C1 segment of cervical spinal cord (tissue), 14 donors: Measurements from ENCODE around the gene TCERG1L.
"Not testable (repeated sequence)": the region's sequence is repeated elsewhere in the genome, so short reads cannot be mapped to it uniquely, and the experiment has no call there.

Experiments
- DNase-seq, 14 donors: peaks; one replicate each; lab custom pipeline; 2025; lab: John Stamatoyannopoulos, UW

Gene TCERG1L

DNA sequence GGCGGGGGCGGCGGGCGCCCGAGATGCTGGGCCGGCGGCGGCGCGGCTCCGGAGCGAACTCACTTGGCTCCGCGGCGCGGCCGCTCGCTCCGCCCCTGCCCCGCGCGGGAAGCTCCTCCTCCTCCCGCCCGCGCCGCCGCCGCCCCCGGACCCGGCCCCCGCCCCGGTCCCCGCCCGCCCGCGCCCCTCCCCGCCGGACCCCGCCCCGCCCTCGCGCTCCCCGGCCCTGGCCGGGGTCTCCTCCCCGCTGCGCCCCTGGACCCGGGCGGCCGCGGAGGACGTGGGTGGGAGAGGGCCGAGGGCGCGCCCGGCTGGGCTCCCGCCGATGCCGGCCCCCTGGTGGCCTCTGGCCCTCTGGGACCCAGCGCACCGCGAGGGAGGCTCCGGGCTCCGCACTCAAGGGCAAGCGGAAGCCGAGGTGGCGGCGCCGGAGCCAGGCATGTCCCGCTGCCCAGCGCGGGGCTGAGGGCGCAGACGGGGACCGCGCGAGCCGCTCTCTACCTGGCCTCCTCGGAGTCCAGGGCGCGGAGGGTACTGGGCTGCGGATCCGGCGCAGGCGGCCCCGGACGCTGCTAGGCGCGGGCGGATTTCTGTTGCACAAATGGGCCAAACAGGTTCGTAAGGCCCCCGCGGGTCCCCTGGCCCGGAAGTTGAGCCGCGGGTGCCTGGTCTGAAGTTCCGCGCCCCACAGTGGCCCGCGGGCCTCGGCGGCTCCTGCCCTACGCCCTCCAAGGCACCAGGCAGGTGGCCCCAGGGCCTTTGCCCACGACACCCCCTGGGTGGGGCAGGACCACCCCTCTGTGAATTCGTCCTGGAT lies at the start of gene TCERG1L:
TCERG1L (minus strand) TSS at position 61 of the 817 bp plus-strand sequence. CDS start 86 bp downstream, outside the sequence.
- DNase-seq, result no peak

GRCh38 chr10:131358741-131359442 lies 47.4 kb upstream of the TCERG1L start:
- DNase-seq, result no peak

GRCh38 chr10:131356442-131356841 lies 44.9 kb upstream of the TCERG1L start:
- DNase-seq, result no peak

- DNase-seq, result no peak
These were observed 44.4 kb upstream of the TCERG1L start for GRCh38 chr10:131355881-131356280.

DNA sequence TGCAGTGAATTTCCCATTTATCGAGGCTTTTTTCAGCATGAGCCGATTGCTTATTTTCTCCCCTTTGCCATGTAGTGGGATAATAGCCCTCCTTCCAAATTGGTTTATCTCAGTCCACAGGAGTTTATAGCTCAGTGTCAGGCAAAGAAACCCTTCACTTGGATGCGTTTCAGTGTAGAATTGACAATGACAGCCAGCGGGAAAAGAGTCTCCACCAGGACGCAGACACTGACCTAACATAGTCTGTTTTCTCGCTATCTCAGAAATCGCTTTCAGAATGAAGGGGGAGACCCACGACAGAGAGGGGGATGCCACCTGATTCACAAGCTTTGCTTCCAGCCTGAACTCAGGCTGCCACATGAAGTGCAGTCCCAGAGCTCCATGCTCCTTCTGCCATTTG lies 43.5 kb upstream of the TCERG1L start:
- DNase-seq, result no peak

GRCh38 chr10:131354380-131354779 lies 42.9 kb upstream of the TCERG1L start:
- no peak for DNase-seq

- no peak for DNase-seq
These were observed 41.3 kb upstream of the TCERG1L start for GRCh38 chr10:131352765-131353290.

DNA sequence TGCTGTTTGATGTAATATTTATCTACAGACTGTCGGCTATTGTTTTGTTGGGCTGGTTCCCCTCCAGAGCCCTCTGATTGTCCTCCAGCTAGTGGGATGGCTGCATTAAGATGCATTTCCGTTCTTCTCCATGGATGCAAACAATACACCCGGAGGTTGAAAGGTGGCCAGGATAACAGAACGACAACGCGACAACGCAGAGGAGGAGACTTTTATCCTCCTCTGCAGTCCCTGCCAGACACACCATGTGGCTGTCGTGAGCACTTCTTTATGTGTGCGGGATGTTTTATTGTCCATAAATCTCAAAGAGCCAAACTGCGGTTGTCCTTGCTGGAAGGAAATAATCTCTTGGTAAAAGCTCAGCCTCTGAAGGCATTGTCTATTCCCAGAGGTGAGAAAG lies 39.1 kb upstream of the TCERG1L start:
- no peak for DNase-seq

GRCh38 chr10:131350245-131350644 lies 38.7 kb upstream of the TCERG1L start:
- DNase-seq, result no peak

GRCh38 chr10:131346456-131346855 lies 34.9 kb upstream of the TCERG1L start:
- no peak for DNase-seq

- no peak for DNase-seq
These were observed 34.2 kb upstream of the TCERG1L start for GRCh38 chr10:131345691-131346090.

DNA sequence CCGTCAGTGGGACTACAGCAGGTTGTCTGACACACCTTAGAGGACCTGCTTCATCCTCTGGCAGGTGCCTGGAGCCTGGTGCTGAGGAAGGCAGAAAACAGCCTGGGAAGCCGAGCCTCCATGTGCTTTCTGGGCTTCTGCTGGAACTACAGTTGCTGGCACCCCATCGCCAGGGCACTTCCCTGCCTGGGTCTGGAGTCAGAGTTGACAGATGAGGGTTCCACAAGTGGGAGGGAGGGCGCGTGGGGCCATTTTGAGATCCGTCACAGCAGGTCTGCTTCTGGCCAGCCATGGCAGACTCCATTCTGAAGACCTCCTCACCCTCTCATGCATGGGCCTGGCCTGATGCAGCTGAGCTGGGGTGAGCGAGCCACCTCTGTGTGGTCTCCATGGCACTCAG lies 33.2 kb upstream of the TCERG1L start:
- DNase-seq, result no peak

GRCh38 chr10:131337741-131338140 lies 26.2 kb upstream of the TCERG1L start:
- no peak for DNase-seq

DNA sequence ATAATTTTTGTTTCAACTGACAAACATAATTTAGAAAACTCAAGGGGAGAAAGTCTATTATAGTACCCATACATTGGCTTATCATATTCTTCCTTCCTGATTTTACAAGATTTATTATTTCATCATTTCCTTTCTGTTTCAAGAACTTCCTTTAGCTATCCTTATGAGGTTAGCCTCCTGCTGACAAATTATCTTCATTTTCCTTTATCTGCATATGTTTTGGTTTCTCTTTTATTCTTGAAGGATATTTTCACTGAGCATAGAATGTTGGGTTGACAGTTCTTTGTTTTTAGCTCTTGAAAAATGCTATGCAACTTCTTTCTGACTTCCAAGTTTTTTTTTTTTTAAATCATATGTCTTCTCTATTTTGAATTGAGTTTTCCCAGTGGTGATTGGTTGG lies 21.3 kb upstream of the TCERG1L start:
- no peak for DNase-seq

- no peak for DNase-seq
These were observed 12.4 kb upstream of the TCERG1L start for GRCh38 chr10:131323880-131324279.

DNA sequence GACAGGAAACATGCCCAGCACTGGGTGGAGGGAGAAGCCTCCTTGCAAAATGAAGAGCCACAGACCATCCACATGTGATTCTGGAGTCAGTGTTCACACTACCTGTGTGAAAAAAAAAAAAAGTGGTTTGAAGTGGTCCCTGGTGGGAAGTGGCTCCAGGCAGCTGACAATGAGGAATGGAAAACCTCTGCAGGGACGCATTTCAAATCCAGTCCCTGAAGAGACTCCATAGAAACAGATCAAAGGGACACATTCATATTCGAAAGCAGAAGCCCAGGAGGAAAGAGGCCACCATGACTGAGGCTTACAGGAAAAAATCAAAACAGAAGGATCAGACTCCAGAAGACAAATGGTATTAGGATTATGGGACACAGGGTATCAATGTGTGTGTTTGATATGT lies 11.5 kb upstream of the TCERG1L start:
- DNase-seq, result no peak

DNA sequence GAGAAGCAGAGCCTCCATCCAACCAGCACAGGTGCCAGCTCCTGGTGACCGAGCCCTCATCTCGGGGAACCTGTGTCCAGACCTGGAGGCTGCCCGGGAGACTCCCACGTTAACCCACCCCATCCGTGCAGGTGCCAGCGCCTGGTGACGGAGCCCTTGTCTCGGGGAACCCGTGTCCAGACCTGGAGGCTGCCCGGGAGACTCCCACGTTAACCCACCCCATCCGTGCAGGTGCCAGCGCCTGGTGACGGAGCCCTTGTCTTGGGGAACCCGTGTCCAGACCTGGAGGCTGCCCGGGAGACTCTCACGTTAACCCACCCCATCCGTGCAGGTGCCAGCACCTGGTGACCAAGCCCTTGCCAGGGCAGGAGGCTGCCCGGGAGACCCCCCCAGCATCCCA lies 11.1 kb upstream of the TCERG1L start:
- DNase-seq, result not testable (repeated sequence)

DNA sequence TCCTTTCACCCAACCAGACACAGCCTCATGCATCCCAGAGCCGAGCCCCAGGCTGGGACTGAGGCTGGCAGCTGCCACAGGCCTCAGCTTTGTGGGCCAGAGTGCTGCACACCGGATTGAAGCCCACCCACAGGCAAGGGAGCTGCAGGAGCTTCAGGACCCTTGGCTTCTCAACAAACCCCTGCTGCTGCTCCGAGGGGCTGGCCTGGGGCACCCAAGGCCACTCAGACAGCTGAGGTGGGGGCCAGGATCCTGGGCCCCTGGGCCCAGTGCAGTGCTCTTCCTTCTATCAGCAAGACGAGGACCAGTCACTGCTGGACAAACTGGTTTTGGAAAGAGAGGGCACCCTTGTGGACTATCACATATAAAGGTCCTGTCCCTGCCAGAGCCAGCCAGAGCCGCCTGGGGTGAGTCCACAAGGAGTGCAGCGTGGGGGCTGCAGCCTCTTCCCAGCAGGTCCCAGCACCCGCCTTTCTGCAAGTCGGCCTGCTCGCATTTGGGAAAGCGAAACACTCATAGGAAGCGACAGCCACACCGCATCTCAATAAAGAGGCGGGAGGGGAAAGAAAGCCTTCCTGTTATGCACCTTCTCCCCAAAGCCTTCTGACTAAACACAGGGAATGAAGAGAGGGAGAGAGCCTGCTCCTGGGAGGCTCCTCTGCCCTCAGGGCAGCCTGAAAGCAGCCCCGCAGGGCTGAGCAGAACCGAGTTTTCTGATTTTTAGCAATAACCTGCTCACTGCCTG lies 9.5 kb upstream of the TCERG1L start:
- DNase-seq, result no peak

- no peak for DNase-seq
These were observed 7.3 kb upstream of the TCERG1L start for GRCh38 chr10:131318814-131319213.

DNA sequence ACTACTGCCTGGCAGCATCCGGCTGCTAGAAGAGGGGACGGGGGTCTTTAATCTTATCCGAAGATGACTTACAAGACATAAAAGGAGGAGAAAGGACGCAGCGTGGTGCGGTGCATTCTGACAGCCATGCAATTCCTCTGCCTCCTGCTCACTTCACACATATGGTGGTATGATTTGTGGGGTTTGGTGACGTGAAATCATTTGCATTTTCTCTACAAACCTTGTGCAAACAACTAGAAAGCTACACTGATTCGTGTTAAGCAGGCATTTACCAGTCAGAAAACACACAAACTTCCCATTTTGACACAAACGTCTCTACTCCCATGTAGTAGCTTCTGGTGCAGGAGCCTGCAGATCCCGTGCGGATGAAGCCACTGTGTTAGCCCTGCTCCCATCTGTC lies 6.8 kb upstream of the TCERG1L start:
- DNase-seq, result no peak

DNA sequence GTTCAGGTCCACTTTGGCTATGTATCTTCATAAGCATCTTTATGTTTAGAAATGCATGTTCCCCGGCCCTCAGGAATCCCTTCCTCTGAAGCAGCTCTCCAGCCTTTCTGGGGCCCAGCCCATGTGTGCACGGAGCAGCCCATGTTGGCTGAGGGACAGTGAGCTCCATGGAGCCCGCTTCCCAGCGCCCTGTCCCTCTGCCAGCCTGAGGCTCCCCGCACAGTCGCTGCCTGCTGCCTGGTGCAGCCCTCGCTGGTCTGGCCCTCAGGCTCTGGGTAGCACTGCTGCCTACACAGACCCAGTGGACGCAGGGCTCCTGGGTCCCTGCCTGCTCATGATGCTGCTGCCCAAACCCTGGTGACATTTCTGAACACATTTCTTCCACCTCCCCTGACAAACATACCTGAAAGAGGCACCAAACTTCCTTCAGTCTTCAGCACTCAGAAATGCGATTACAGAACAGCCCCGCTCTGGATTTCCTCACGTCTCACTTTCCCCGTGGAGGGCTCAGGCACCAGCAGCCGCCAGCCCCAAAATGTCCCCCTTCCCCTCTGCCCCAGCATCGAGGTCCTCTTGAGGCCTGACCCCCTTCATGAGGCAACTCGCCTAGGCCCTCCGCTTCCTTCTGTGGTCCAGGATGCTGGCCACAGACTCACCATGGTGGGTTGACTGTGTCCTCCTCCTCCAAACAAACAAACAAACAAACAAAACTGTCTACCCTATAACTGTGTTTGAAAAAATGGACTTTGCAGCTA lies 5.0 kb upstream of the TCERG1L start:
- DNase-seq, result no peak
